GM19239 (cell line): ENCODE data around the gene CNPY4.

ENCODE experiments used
- DNase-seq: peaks from one replicate; pipeline ENCODE4 v3.0.0; 2011; ENCODE audit warnings: low spot score; ENCODE audit not compliant: insufficient read length
- FAIRE-seq: peaks from 2 replicates; lab custom pipeline; 2011; peaks lifted over from hg19 to GRCh38; lab: Jason Lieb, UNC

Gene CNPY4

GRCh38 chr7:100119072-100119969, at the start of gene CNPY4, which contains the start of gene TAF6:
CNPY4 (plus strand) TSS chr7:100119634; CDS start chr7:100119745, 111 bp downstream.
TAF6 (minus strand) TSS chr7:100119358; CDS start chr7:100114209, 5,149 bp downstream.
- peak; percentile 86 for FAIRE-seq
- peak; percentile 97 for DNase-seq

GRCh38 chr7:100069991-100070390, 49.4 kb upstream of the CNPY4 start:
- FAIRE-seq (no peak), DNase-seq (no peak)

DNA sequence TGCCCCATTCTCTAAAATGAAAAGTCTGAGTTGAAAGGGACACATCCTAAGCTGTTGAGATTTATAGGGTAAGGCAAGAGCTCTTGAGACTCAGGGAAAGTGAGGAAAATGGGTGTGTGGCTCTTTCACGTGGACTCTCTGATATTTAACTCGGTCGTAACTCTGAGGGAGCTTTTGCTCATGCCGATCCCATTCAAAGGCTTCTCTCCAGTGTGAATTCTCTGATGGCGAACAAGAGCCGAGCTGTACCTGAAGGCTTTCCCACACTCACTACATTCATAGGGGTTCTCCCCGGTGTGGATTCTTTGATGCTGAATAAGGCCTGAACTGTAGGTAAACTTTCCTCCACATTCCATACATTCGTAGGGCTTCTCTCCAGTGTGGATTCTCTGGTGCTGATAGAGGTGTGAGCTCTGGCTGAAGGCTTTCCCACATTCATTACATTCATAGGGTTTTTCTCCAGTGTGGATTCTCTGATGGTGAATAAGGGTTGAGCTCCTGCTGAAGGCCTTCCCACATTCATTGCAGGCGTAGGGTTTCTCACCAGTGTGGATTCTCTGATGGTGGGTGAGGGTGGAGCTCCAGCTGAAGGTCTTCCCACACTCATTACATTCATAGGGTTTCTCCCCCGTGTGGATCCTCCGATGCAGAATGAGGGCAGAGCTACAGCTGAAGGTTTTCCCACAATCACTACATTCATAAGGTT, 48.3 kb upstream of the CNPY4 start:
- no peak for DNase-seq
- no peak for FAIRE-seq

- FAIRE-seq (no peak), DNase-seq (no peak)
Observed at GRCh38 chr7:100072462-100072861, 47.0 kb upstream of the CNPY4 start.

DNA sequence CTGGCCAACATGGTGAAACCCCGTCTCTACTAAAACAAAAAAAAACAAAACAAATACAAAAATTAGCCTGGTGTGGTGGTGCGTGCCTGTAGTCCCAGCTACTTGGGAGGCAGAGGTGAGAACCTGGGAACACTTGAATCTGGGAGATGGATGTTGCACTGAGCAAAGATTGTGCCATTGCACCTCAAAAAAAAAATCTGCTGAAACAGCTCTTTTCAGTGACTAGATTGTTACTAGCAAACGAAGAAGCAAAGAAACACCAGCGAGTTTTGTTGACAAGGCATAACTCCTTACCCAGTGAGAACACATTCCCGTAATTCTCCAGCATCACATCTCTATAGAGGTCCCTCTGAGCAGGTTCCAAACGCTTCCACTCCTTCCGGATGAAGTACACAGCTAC, 44.6 kb upstream of the CNPY4 start:
- DNase-seq (no peak), FAIRE-seq (no peak)

GRCh38 chr7:100075418-100075817, 44.0 kb upstream of the CNPY4 start:
- no peak for DNase-seq
- no peak for FAIRE-seq

- DNase-seq: no peak
- FAIRE-seq: no peak
Observed at GRCh38 chr7:100077205-100077604, 42.2 kb upstream of the CNPY4 start.

- FAIRE-seq (no peak), DNase-seq (no peak)
Observed at GRCh38 chr7:100079024-100079560, 40.3 kb upstream of the CNPY4 start.

GRCh38 chr7:100080907-100081534, 38.4 kb upstream of the CNPY4 start:
- no peak for FAIRE-seq
- no peak for DNase-seq

GRCh38 chr7:100081535-100082102, 37.8 kb upstream of the CNPY4 start, which contains the start of gene ZNF3:
ZNF3 (minus strand) TSS chr7:100081723; CDS start chr7:100077357, 4,366 bp downstream.
- DNase-seq (peak; percentile 87), FAIRE-seq (peak; percentile 98)

- no peak for DNase-seq
- no peak for FAIRE-seq
Observed at GRCh38 chr7:100082978-100083377, 36.5 kb upstream of the CNPY4 start.

- FAIRE-seq (no peak), DNase-seq (no peak)
Observed at GRCh38 chr7:100085515-100085914, 33.9 kb upstream of the CNPY4 start.

GRCh38 chr7:100087055-100087750, 32.2 kb upstream of the CNPY4 start:
- DNase-seq: no peak
- no peak for FAIRE-seq

DNA sequence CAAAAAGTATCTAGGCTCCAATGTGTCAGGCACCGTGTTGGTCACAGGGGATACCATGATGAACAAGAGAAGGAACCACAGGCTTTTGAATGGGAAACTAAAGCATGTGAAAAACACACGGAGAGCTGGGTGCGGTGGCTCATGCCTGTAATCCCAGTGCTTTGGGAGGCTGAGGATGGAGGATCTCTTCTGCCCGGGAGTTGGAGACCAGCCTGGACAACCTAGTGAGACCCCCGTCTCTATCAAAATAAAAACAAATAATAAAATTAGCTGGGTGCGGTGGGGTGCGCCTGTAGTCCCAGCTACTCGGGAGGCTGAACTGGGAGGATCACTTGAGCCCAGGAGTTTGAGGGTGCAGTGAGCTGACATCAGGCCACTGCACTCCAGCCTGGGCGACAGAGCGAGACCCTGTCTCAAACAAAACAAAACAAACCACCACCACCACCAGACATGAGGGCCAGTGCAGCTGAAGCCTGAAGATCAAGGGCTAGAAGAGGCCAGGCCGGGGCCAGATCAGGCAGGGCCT, 31.3 kb upstream of the CNPY4 start:
- FAIRE-seq (no peak), DNase-seq (no peak)

- DNase-seq: peak; percentile 72
- peak; percentile 84 for FAIRE-seq
Observed at GRCh38 chr7:100088621-100089457, 30.6 kb upstream of the CNPY4 start, which contains the start of gene COPS6. COPS6 (plus strand) TSS chr7:100088969; CDS start chr7:100088991, 22 bp downstream.

DNA sequence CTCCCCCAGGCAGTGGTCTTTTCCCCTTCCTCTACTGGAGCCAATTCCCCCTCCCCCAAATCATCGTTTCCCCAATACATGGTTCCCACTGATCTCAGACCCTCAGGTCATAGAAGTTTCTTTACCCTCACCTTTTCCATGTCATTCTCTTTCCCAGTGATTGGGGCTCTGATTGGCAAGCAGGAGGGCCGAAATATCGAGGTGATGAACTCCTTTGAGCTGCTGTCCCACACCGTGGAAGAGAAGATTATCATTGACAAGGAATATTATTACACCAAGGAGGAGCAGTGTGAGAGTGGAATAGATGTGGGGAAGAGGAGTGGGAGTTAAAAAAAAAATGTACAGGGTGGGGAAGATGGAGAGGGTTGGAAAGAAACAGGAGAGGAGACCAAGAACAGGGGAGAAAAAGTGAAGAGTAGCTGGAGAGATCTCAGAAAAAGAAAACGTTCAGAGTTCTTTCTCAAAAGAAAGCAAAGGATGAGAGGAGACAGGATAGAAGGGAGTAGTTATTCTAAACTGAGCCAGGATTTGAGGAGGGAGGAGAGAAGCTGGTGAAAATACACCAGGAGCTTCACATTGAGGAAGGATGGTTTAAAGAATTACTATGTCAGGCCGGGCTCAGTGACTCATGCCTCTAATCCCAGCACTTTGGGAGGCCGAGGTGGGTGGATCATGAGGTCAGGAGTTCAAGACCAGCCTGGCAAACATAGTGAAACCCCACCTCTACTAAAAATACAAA, 29.8 kb upstream of the CNPY4 start:
- no peak for DNase-seq
- no peak for FAIRE-seq

GRCh38 chr7:100090527-100091410, 28.7 kb upstream of the CNPY4 start:
- FAIRE-seq (no peak), DNase-seq (no peak)
